ENCODE results near the gene GBX1. TPM values are rescaled to one million over a fixed set of nuclear protein-coding genes. Genes with fewer than 3 reads are reported as not detected.

Gene GBX1
- total RNA-seq, 1 experiment from 2014 or later = not detected

DNA sequence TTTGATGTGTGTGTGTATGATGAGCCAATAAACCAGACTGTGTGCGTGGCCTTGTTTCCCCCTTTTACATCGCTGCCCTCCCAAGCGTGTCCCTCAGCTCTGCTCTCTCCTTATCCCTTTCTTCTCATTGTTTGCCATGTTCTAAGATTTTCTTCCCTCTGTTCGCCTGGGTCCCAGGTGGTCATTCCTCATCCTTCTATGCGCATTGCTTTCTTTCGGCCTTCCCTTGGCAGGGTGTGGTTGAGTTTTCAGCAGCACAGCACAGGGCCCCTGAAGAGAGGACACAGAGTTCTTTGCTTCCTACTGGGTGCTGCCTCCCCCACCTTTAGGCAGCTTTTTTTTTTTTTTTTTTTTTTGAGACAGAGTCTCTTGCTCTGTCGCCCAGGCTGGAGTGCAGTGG is 23.1 kb downstream of the GBX1 start:
- Histone ChIP-seq H3K9me3 (ENCODE audit: control insufficient read depth, low read depth, low read length) (no peaks in the 10 kb centered on the region), H3K56ac (ENCODE audit: insufficient read length, low read depth, low read length) (no peak overlapping the region), H3K23ac (ENCODE audit: insufficient read length, low read depth, low read length) (no peak overlapping the region), H4K8ac (replicated peaks; ENCODE audit: insufficient read length, low read depth, low read length) (no peak overlapping the region), H2BK5ac (ENCODE audit: insufficient read length, low read length) (no peak overlapping the region), H3K79me2 (ENCODE audit: insufficient read depth, low read length) (no peaks in the 10 kb centered on the region), H3K18ac (ENCODE audit: insufficient read length, low read depth, low read length) (no peak overlapping the region), H4K91ac (ENCODE audit: insufficient read length, low read depth, low read length) (no peak overlapping the region), H4K5ac (ENCODE audit: insufficient read length, low read depth, low read length) (no peak overlapping the region), H3K79me1 (ENCODE audit: insufficient read depth, low read depth, low read length, poor library complexity, severe bottlenecking) (no peaks in the 10 kb centered on the region), H3K9ac (ENCODE audit: extremely low read depth, insufficient read length, low read length) (no peak overlapping the region), H3K4me2 (ENCODE audit: insufficient read depth, insufficient read length, low read length) (no peak overlapping the region), H2BK120ac (ENCODE audit: low read depth, low read length, poor library complexity, severe bottlenecking) (no peak overlapping the region), H3K4me1 (ENCODE audit: insufficient read depth, low read length) (no peaks in the 10 kb centered on the region), H2AFZ (ENCODE audit: low read length) (no peak overlapping the region), H3K27me3 (ENCODE audit: insufficient read depth, low read length) (no peaks in the 10 kb centered on the region), H3K14ac (ENCODE audit: insufficient read depth, low read length) (no peak overlapping the region), H3T11ph (ENCODE audit: low read length) (no peak overlapping the region), H2BK12ac (ENCODE audit: insufficient read length, low read depth, low read length) (no peak overlapping the region), H2BK20ac (ENCODE audit: low read depth, low read length, poor library complexity, severe bottlenecking) (no peak overlapping the region), H2AK5ac (ENCODE audit: insufficient read length, low read length) (no peak overlapping the region), H3K23me2 (ENCODE audit: insufficient read length, low read depth, low read length, poor library complexity, severe bottlenecking) (no peaks in the 10 kb centered on the region), H2BK15ac (ENCODE audit: low read depth, low read length) (no peak overlapping the region), H3K27ac (ENCODE audit: insufficient read length, low read depth, low read length) (no peak overlapping the region), H3K4ac (ENCODE audit: low read depth, low read length) (no peak overlapping the region), H4K20me1 (ENCODE audit: control insufficient read depth, insufficient read depth, insufficient read length) (no peaks in the 10 kb centered on the region)
- DNase-seq = no peak
- peak overlapping the region in 1 of 3 experiments; percentile 31; a peak in 3 of 7 replicates for H3K27ac Mint-ChIP-seq
- H3K27me3 Mint-ChIP-seq (ENCODE audit: low read depth) = peaks cover 17% of the 10 kb centered on the region
- WGBS (ENCODE audit: extremely low coverage, insufficient read length, low lambda C conversion rate) = no CpG with 5 or more reads among the region's 7 CpGs
- H3K4me3 Mint-ChIP-seq = no peak overlapping the region
- H3K9me3 Mint-ChIP-seq = no peaks in the 10 kb centered on the region; a peak in 1 of 5 replicates
- TF ChIP-seq CTCF (conservative IDR thresholded peaks at IDR 0.05) = no peak
- peaks cover 33 to 50% of the 10 kb centered on the region in 2 experiments for H3K4me1 Mint-ChIP-seq
- peaks cover 8 to 43% (median 22%) of the 10 kb centered on the region in 3 experiments; a peak in 6 of 7 replicates for H3K36me3 Mint-ChIP-seq (ENCODE audit: insufficient read depth in 1 of 3, low read depth in 3 of 3)
